Peyer's patch (tissue), 4 donors: ENCODE measurements around the gene PLAU. TPM values are rescaled to one million over a fixed set of nuclear protein-coding genes. Genes with fewer than 3 reads are reported as not detected.

ENCODE experiments used
- DNase-seq, 3 donors: peaks; one replicate each; pipeline ENCODE4 v3.0.0-alpha.2; 2017 to 2019
- H3K27ac ChIP-seq, 4 donors: fragments of 200-600 bp; sonication (generic); one replicate each; pipeline ENCODE4 v1.5.1; 2016 to 2019
- H3K27me3 ChIP-seq, 2 donors: fragments of 200-600 bp; sonication (generic); one replicate each; pipeline ENCODE4 v1.5.1; 2019
- H3K36me3 ChIP-seq, 3 donors: fragments of 200-600 bp; sonication (generic); one replicate each; pipeline ENCODE4 v1.5.1; 2016 to 2019
- H3K4me1 ChIP-seq, 4 donors: fragments of 200-600 bp; sonication (generic); one replicate each; pipeline ENCODE4 v1.5.1; 2016 to 2019
- H3K4me3 ChIP-seq, 4 donors: fragments of 200-600 bp; sonication (generic); 1 replicate in 3 of 4; 2 replicates in 1 of 4; pipeline ENCODE4 v1.5.1; 2016 to 2019; ENCODE audit warnings: mild to moderate bottlenecking in 1 of 4
- H3K9me3 ChIP-seq, 4 donors: fragments of 200-600 bp; sonication (generic); one replicate each; pipeline ENCODE4 v1.5.1; 2016 to 2019; ENCODE audit warnings: mild to moderate bottlenecking in 1 of 4
- POLR2A ChIP-seq, 2 donors: fragments of 450-650 bp; IDR thresholded peaks; one replicate each; pipeline ENCODE4 v1.5.1; 2017; ENCODE audit warnings: antibody characterized with exemption in 2 of 2, mild to moderate bottlenecking in 2 of 2, moderate library complexity in 2 of 2
- total RNA-seq, 4 donors: library from RNA; depleted of rRNA; stranded (reverse); fragments of >200 nt; gene quantifications; one replicate each; pipeline ENCODE4 v1.1.0, GENCODE V29; 2016
- TF ChIP-seq, protein P1 (sequence below), 6 experiments: fragments of 450-650 bp in 4 of 6; fragments of 200-600 bp in 2 of 6; sonication (generic) in 1 of 6; IDR thresholded peaks; one replicate each; pipeline ENCODE4 v1.5.1; 2017 to 2019; ENCODE audit warnings: antibody characterized with exemption in 6 of 6, mild to moderate bottlenecking in 3 of 6, moderate library complexity in 1 of 6

The PLAU gene
- total RNA-seq, 4 donors from 2014 or later, result 0.53 to 6.6 (median 2.7) TPM

DNA sequence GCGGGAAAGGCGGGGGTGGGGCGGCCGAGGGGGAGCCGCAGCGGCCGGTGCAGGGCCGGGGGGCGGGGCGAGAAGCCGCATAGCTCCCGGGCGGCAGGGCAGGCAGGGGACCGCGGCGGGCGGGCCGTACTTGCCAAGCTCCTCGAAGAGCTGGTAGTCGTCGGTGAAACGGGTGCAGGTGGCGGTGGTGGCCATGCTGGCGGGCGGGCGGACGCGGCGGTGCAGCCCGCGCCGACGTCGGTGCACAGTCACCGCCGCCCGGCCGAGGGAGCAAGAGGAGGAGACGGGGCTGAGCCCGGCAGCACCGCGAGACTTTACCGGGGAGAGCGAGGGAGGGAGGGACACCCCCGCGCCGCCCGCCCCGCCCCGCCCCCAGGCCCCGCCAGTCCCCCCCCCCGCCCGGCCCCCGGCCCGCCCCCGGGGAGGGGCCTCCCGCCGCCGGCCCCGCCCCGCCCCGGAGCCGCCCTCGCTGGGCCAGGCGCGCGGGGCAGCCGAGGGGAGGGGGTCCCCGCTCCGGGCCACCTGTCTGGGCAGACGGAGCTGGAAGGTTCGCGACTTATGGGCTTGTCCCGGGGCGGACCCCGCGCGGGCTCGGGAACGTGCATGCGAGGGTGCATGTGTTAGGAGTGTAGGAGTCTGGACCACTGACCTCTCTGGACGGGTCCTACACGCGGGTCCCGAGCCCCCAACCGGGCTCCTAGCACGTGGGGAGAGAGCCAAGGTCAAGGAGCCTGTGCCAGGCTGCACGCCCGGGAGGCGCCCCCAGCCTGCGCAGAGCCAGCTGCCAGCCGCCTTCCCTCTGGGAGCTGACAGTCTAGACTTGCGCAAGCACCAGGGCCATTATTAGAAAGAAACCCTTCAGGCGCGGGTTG lies 36.4 kb upstream of the PLAU start, which contains the start of gene CAMK2G:
CAMK2G (minus strand) TSS at position 289 of the 872 bp plus-strand sequence; CDS start at position 195, 94 bp downstream.
- peaks cover 0 to 17% (median 0%) of the 10 kb centered on the region in 3 donors for H3K36me3 ChIP-seq
- peak within 1 kb of the TSS; percentile 70 to 92 (median 84) for H3K27ac ChIP-seq
- peak within 1 kb of the TSS; percentile 90 to 100 (median 96) for H3K4me3 ChIP-seq
- peak; percentile 81 to 91 (median 90) for DNase-seq
- peaks cover 4 to 54% (median 8%) of the 10 kb centered on the region in 4 donors for H3K4me1 ChIP-seq
- TF ChIP-seq, protein P1, sequence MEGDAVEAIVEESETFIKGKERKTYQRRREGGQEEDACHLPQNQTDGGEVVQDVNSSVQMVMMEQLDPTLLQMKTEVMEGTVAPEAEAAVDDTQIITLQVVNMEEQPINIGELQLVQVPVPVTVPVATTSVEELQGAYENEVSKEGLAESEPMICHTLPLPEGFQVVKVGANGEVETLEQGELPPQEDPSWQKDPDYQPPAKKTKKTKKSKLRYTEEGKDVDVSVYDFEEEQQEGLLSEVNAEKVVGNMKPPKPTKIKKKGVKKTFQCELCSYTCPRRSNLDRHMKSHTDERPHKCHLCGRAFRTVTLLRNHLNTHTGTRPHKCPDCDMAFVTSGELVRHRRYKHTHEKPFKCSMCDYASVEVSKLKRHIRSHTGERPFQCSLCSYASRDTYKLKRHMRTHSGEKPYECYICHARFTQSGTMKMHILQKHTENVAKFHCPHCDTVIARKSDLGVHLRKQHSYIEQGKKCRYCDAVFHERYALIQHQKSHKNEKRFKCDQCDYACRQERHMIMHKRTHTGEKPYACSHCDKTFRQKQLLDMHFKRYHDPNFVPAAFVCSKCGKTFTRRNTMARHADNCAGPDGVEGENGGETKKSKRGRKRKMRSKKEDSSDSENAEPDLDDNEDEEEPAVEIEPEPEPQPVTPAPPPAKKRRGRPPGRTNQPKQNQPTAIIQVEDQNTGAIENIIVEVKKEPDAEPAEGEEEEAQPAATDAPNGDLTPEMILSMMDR (IDR thresholded peaks at IDR 0.05), result peak in 1 of 6 experiments; percentile 23
- TF ChIP-seq POLR2A (IDR thresholded peaks at IDR 0.05), result peak; percentile 60 to 79
- no peaks in the 10 kb centered on the region for H3K27me3 ChIP-seq
- no peaks in the 10 kb centered on the region for H3K9me3 ChIP-seq

DNA sequence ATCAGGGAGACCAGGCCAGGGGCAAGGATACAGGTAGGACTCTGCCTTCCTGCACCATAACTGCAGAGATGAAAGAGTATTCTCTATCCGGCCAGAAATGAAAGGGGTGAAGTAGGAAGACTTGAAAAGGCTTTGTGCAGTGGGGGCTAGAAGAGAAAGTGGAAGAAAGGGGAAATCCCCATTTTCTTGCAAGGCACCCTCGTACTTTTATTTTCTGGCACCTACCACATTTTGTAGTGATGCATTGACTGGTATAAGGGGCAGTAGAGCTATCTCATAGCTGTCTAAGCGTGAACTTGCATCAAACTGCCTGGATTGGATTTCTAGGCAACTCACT lies 35.8 kb upstream of the PLAU start:
- H3K4me3 ChIP-seq, result peak overlapping the region; percentile 90 to 100 (median 96)
- peaks cover 0 to 12% (median 0%) of the 10 kb centered on the region in 3 donors for H3K36me3 ChIP-seq
- H3K4me1 ChIP-seq, result peaks cover 4 to 56% (median 8%) of the 10 kb centered on the region in 4 donors
- peak overlapping the region; percentile 70 to 92 (median 84) for H3K27ac ChIP-seq
- TF ChIP-seq, protein P1 (IDR thresholded peaks at IDR 0.05), result no peak
- TF ChIP-seq POLR2A (IDR thresholded peaks at IDR 0.05), result no peak
- H3K27me3 ChIP-seq, result no peaks in the 10 kb centered on the region
- H3K9me3 ChIP-seq, result no peaks in the 10 kb centered on the region
- no peak for DNase-seq

DNA sequence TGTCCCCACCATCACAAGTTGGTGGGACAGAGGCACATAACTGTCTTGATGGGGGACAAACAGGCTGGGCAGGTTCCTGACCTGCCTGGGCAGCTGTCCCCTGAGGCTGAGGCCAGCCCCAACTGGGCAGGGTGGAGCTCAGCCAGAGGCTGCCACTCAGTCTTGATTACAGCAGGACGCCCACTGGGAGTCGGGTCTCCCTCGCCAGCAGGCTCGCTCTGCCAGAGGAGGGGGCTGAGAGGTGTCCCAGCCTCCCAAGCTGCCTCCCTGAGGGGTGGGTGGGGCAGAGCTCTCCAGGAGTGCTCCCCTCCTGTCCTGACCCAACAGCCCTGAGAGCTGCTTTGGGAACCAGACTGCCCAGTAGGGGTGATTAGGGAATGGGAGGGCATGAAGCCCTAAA lies 34.8 kb upstream of the PLAU start:
- no peak for DNase-seq
- H3K27me3 ChIP-seq, result no peaks in the 10 kb centered on the region
- no peak overlapping the region for H3K27ac ChIP-seq
- no peak overlapping the region for H3K4me3 ChIP-seq
- H3K36me3 ChIP-seq, result peaks cover 0 to 2% (median 0%) of the 10 kb centered on the region in 3 donors
- H3K4me1 ChIP-seq, result peaks cover 4 to 46% (median 6%) of the 10 kb centered on the region in 4 donors
- TF ChIP-seq, protein P1 (IDR thresholded peaks at IDR 0.05), result no peak
- no peak for TF ChIP-seq POLR2A (IDR thresholded peaks at IDR 0.05)
- no peaks in the 10 kb centered on the region for H3K9me3 ChIP-seq

DNA sequence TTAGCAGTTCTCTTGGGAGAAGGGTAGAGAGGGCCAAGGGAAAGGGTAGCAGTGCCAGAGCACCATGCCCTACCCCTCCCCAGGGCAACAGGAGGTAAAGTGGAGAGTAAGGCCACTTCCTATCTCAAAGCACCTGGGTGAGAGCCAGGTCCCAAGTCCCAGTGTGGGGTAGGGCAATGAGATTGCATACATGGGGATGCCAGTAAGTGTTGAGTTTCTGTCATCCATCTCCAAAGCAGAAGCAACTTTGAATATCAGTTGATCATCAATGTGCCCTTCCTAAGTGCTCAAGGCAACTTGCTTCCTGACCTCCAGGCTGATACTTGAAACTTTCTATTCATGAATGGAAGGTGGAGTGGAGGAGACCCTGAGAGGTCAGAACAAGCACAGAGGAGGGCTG lies 34.4 kb upstream of the PLAU start:
- Histone ChIP-seq H3K4me3 (no peak overlapping the region), H3K4me1 (peaks cover 4 to 42% (median 6%) of the 10 kb centered on the region in 4 donors), H3K9me3 (no peaks in the 10 kb centered on the region), H3K27me3 (no peaks in the 10 kb centered on the region), H3K27ac (no peak overlapping the region), H3K36me3 (no peaks in the 10 kb centered on the region)
- TF ChIP-seq, protein P1 (IDR thresholded peaks at IDR 0.05), result no peak
- TF ChIP-seq POLR2A (IDR thresholded peaks at IDR 0.05), result no peak
- no peak for DNase-seq

DNA sequence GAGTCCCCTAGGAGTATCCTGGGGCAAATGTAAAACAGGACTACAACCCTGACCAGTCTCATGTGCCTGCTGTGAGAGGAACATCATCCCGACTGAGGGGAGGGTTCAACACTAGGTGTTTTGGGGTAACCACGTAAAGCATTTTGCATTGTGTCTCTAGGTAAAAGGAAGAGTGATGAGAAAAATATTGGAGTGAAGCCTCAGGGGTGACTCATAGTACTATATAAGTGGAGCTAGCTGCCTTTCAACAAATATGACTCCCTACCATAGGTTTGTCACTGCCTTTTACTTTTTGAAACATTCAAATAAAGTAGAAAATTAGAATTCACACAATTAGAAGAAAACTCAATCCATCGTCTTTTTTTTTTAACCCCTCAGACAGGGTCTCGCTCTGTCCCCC lies 34.0 kb upstream of the PLAU start:
- no peak overlapping the region for H3K27ac ChIP-seq
- TF ChIP-seq POLR2A (IDR thresholded peaks at IDR 0.05), result no peak
- TF ChIP-seq, protein P1 (IDR thresholded peaks at IDR 0.05), result no peak

More for the DNA sequence above, 34.0 kb upstream of the PLAU start:
- DNase-seq, result no peak
- H3K4me1 ChIP-seq, result peaks cover 4 to 38% (median 6%) of the 10 kb centered on the region in 4 donors
- no peaks in the 10 kb centered on the region for H3K36me3 ChIP-seq
- H3K4me3 ChIP-seq, result no peak overlapping the region
- no peaks in the 10 kb centered on the region for H3K9me3 ChIP-seq
- no peaks in the 10 kb centered on the region for H3K27me3 ChIP-seq
